ENCODE measurements around the gene FNDC10.

GRCh38 chr1:1554550-1554925, 45.4 kb downstream of the FNDC10 start:
- no peak for TF ChIP-seq CTCF (conservative IDR thresholded peaks at IDR 0.05 in 1 of 2, IDR thresholded peaks at IDR 0.05 in 1 of 2; ENCODE audit: extremely low read depth in 1 of 2, insufficient read depth in 1 of 2, low read depth in 1 of 2, low read length in 2 of 2)
- no peak for TF ChIP-seq EZH2 (IDR thresholded peaks at IDR 0.05; ENCODE audit: borderline replicate concordance, low read length)
